B cell (primary cell): ENCODE data around the gene DROSHA. TPM values are rescaled to one million over a fixed set of nuclear protein-coding genes. Genes with fewer than 3 reads are reported as not detected.

Experiments used
- ATAC-seq: fragments of 200-7000 bp; cut with Tn5 transposase; one replicate; pipeline ENCODE4 v1.10.0; 2021; ENCODE audit warnings: low read depth, mild to moderate bottlenecking, moderate number of reproducible peaks, moderate library complexity
- CTCF ChIA-PET: fragments of 350-600 bp; sonication (Branson Sonifier 250); formaldehyde crosslinking; loops from one replicate; lab custom pipeline; 2021; ENCODE audit warnings: antibody characterized with exemption, inconsistent platforms; lab: Charles Lee
- POLR2A ChIA-PET: fragments of 350-600 bp; sonication (Branson Sonifier 250); formaldehyde crosslinking; loops from one replicate; lab custom pipeline; 2021; ENCODE audit warnings: antibody characterized with exemption; lab: Charles Lee
- DNase-seq: peaks from one replicate; pipeline ENCODE4 v3.0.0; 2013
- H2AFZ ChIP-seq: 2 replicates; pipeline ENCODE4 v1.6.1; 2012; ENCODE audit warnings: mild to moderate bottlenecking, low read depth, low read length; ENCODE audit not compliant: insufficient read depth, poor library complexity, severe bottlenecking
- H3K27ac ChIP-seq, 2 donors: 1 replicate in 1 of 2; 2 replicates in 1 of 2; pipeline ENCODE4 v1.5.1; 2012 to 2013; ENCODE audit warnings: low read length in 2 of 2, mild to moderate bottlenecking in 2 of 2, moderate library complexity in 1 of 2
- H3K27me3 ChIP-seq, 4 experiments: fragments of 200-600 bp in 1 of 4; sonication (generic) in 1 of 4; replicated peaks in 1 of 4; 1 replicate in 2 of 4; 2 replicates in 2 of 4; pipeline versions ENCODE4 v1.6.1 to v1.7.0; 2013 to 2016; ENCODE audit warnings: low read length in 3 of 4, mild to moderate bottlenecking in 2 of 4, mixed read lengths in 1 of 4, moderate library complexity in 1 of 4; ENCODE audit not compliant: insufficient read depth in 4 of 4, control insufficient read depth in 3 of 4; ENCODE audit errors: control extremely low read depth in 1 of 4
- H3K36me3 ChIP-seq, 2 experiments: replicated peaks in 1 of 2; 1 replicate in 1 of 2; 2 replicates in 1 of 2; pipeline versions ENCODE4 v1.6.1 to v1.7.1; 2013; ENCODE audit warnings: low read length in 1 of 2; ENCODE audit not compliant: insufficient read depth in 2 of 2, control insufficient read depth in 1 of 2; ENCODE audit errors: control extremely low read depth in 1 of 2, extremely low read depth in 1 of 2
- H3K4me1 ChIP-seq, 2 donors: fragments of 200-600 bp in 1 of 2; sonication (generic) in 1 of 2; 1 replicate in 1 of 2; 2 replicates in 1 of 2; pipeline versions ENCODE4 v1.5.1 to v1.6.1; 2013 to 2017; ENCODE audit warnings: low read length in 2 of 2; ENCODE audit not compliant: control insufficient read depth in 2 of 2, insufficient read depth in 2 of 2
- H3K4me2 ChIP-seq: replicated peaks from 2 replicates; pipeline ENCODE3; 2012; ENCODE audit warnings: mild to moderate bottlenecking, low read depth, low read length; ENCODE audit not compliant: poor library complexity, severe bottlenecking
- H3K4me3 ChIP-seq, 5 experiments: fragments of 200-600 bp in 1 of 5; sonication (generic) in 1 of 5; 1 replicate in 3 of 5; 2 replicates in 2 of 5; pipeline versions ENCODE4 v1.5.1 to v1.7.0; 2011 to 2016; ENCODE audit warnings: low read length in 4 of 5, mild to moderate bottlenecking in 4 of 5, low read depth in 2 of 5, control low read depth in 1 of 5, moderate library complexity in 1 of 5; ENCODE audit not compliant: insufficient read depth in 1 of 5; ENCODE audit errors: control extremely low read depth in 1 of 5, extremely low read depth in 1 of 5
- H3K79me2 ChIP-seq: fragments of 200-600 bp; sonication (generic); one replicate; pipeline ENCODE4 v1.6.0; 2016; ENCODE audit warnings: low read length; ENCODE audit not compliant: control insufficient read depth, insufficient read depth
- H3K9ac ChIP-seq: fragments of 200-600 bp; sonication (generic); 2 replicates; pipeline ENCODE4 v1.6.1; 2017; ENCODE audit warnings: mild to moderate bottlenecking, low read length, moderate library complexity
- H3K9me3 ChIP-seq, 3 donors: one replicate each; pipeline versions ENCODE4 v1.6.1 to v1.7.1; 2013; ENCODE audit warnings: low read length in 2 of 3; ENCODE audit not compliant: control insufficient read depth in 2 of 3, insufficient read depth in 1 of 3; ENCODE audit errors: control extremely low read depth in 1 of 3
- H4K20me1 ChIP-seq: 2 replicates; pipeline ENCODE4 v1.6.0; 2012; ENCODE audit warnings: mild to moderate bottlenecking, low read length; ENCODE audit not compliant: insufficient read depth, control insufficient read depth, poor library complexity, severe bottlenecking
- H3K27ac Mint-ChIP-seq: one replicate; pipeline ENCODE4 v1.8.0; 2021; ENCODE audit warnings: mixed read lengths
- H3K27me3 Mint-ChIP-seq: one replicate; pipeline ENCODE4 v1.8.0; 2021; ENCODE audit warnings: mixed read lengths
- H3K4me1 Mint-ChIP-seq: one replicate; pipeline ENCODE4 v1.8.0; 2021; ENCODE audit warnings: mixed read lengths
- H3K4me3 Mint-ChIP-seq: one replicate; pipeline ENCODE4 v1.8.0; 2021; ENCODE audit warnings: mixed read lengths
- H3K9me3 Mint-ChIP-seq: one replicate; pipeline ENCODE4 v1.8.0; 2022; ENCODE audit warnings: mixed read lengths; ENCODE audit not compliant: insufficient read depth
- EZH2 ChIP-seq: IDR thresholded peaks from 2 replicates; pipeline ENCODE4 v1.6.1; 2012; ENCODE audit warnings: borderline replicate concordance, low read depth, mild to moderate bottlenecking, moderate library complexity, low read length; ENCODE audit not compliant: insufficient read depth, poor library complexity, severe bottlenecking
- WGBS: methylation state at CpG from one replicate; pipeline ENCODE4 v1.1.5; 2013; ENCODE audit warnings: missing lambda C conversion rate; ENCODE audit not compliant: insufficient coverage; 5-methylcytosine and 5-hydroxymethylcytosine counted together
- intact Hi-C: fragments of 100-400 bp; cut with micrococcal nuclease; formaldehyde crosslinking; loops from one replicate; pipeline ENCODE4 v1.10.0; 2022
- polyA plus RNA-seq: library from polyadenylated mRNA; depleted of rRNA; stranded (reverse); fragments of >200 nt; gene quantifications from 2 replicates; pipeline ENCODE4 v1.2.3, GENCODE V29; 2012
- total RNA-seq, 2 donors: library from RNA; stranded (reverse); fragments of 120-200 nt in 1 of 2; gene quantifications; 1 replicate in 1 of 2; 2 replicates in 1 of 2; pipeline versions ENCODE4 v1.2.3 to v1.2.4, GENCODE V29; 2013 to 2022
- TF ChIP-seq, protein P1 (sequence below): fragments of 200-600 bp; IDR thresholded peaks from one replicate; pipeline ENCODE4 v1.8.0; 2022; ENCODE audit warnings: antibody characterized with exemption, mild to moderate bottlenecking

The DROSHA gene
- total and polyA plus RNA-seq, 2 donors (not counting 1 experiment from before 2014, with no cell fraction given): 31.2 to 62.4 TPM

DNA sequence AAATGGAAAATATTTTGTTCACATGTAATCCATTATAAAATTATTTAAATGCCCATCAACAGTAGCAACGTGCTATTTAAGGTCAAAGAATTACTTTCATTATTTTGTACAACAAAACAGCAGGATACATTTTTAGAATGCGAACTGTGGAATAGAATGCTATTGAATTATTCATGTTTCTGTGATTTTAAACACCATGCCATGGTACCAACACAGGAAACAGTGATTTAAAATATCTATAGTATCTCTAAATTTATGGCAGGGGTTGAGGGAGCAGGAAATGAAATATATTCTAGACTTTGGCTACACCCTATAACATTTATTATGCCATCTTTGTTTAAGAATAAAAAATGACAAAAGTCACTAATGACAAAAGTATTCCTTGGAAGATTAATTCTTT lies 62.4 kb downstream of the DROSHA start:
- H3K36me3 ChIP-seq: peaks cover 4 to 37% of the 10 kb centered on the region in 2 experiments
- no peaks in the 10 kb centered on the region for H3K9me3 ChIP-seq
- H3K27ac ChIP-seq: no peak overlapping the region
- H3K9ac ChIP-seq: no peak overlapping the region
- Mint-ChIP-seq H3K27ac (no peak overlapping the region), H3K27me3 (no peaks in the 10 kb centered on the region), H3K9me3 (peaks cover 2% of the 10 kb centered on the region), H3K4me3 (no peak overlapping the region), H3K4me1 (no peaks in the 10 kb centered on the region)
- H3K4me1 ChIP-seq: no peaks in the 10 kb centered on the region
- H3K4me3 ChIP-seq: no peak overlapping the region
- DNase-seq (no peak), ATAC-seq (no peak)
- intact Hi-C loops: no loop called here
- CTCF ChIA-PET: no interaction called here
- no peak overlapping the region for H2AFZ ChIP-seq
- no peaks in the 10 kb centered on the region for H4K20me1 ChIP-seq
- TF ChIP-seq EZH2: no peak
- TF ChIP-seq, protein P1, sequence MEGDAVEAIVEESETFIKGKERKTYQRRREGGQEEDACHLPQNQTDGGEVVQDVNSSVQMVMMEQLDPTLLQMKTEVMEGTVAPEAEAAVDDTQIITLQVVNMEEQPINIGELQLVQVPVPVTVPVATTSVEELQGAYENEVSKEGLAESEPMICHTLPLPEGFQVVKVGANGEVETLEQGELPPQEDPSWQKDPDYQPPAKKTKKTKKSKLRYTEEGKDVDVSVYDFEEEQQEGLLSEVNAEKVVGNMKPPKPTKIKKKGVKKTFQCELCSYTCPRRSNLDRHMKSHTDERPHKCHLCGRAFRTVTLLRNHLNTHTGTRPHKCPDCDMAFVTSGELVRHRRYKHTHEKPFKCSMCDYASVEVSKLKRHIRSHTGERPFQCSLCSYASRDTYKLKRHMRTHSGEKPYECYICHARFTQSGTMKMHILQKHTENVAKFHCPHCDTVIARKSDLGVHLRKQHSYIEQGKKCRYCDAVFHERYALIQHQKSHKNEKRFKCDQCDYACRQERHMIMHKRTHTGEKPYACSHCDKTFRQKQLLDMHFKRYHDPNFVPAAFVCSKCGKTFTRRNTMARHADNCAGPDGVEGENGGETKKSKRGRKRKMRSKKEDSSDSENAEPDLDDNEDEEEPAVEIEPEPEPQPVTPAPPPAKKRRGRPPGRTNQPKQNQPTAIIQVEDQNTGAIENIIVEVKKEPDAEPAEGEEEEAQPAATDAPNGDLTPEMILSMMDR: no peak
- POLR2A ChIA-PET: no interaction called here
- H3K4me2 ChIP-seq: no peak overlapping the region
- no peaks in the 10 kb centered on the region for H3K27me3 ChIP-seq
- no CpG with 5 or more reads among the region's 2 CpGs for WGBS
- no peaks in the 10 kb centered on the region for H3K79me2 ChIP-seq

DNA sequence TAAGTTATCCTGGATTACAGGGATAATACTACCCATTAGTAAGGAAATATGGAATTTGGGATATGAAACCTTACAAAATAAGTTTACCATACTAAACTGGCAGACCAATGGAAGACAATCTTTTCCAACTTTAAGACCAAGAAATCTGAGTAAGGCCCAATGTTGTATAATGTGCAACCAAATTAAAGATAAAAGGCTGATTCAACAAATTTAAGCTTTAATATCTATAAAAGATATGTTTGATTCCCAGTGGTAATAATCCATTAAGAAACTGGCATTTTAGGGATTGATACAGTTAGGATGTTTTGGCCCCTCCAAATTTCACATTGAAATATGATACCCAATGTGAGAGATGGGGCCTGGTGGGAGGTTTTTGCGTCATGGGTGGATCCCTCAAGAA lies 66.6 kb downstream of the DROSHA start:
- no peak overlapping the region for H3K27ac ChIP-seq
- no peak overlapping the region for H3K4me3 ChIP-seq
- H3K4me2 ChIP-seq: no peak overlapping the region
- H4K20me1 ChIP-seq: no peaks in the 10 kb centered on the region
- H3K27me3 ChIP-seq: no peaks in the 10 kb centered on the region
- Mint-ChIP-seq H3K27ac (no peak overlapping the region), H3K4me3 (no peak overlapping the region), H3K27me3 (no peaks in the 10 kb centered on the region), H3K4me1 (no peaks in the 10 kb centered on the region), H3K9me3 (peaks cover 4% of the 10 kb centered on the region)
- ChIA-PET CTCF (no interaction called here), POLR2A (no interaction called here)
- TF ChIP-seq EZH2: no peak
- TF ChIP-seq, protein P1: no peak
- H3K9ac ChIP-seq: no peak overlapping the region
- peaks cover 0 to 6% (median 4%) of the 10 kb centered on the region in 3 donors for H3K9me3 ChIP-seq
- DNase-seq (no peak), ATAC-seq (no peak)
- peaks cover 18 to 55% of the 10 kb centered on the region in 2 experiments for H3K36me3 ChIP-seq
- H3K4me1 ChIP-seq: no peaks in the 10 kb centered on the region
- intact Hi-C loops: no loop called here
- no peak overlapping the region for H2AFZ ChIP-seq
- H3K79me2 ChIP-seq: no peaks in the 10 kb centered on the region
- WGBS: no CpG with 5 or more reads among the region's 1 CpG
